ENCODE measurements around the gene COL21A1.

Gene COL21A1

DNA sequence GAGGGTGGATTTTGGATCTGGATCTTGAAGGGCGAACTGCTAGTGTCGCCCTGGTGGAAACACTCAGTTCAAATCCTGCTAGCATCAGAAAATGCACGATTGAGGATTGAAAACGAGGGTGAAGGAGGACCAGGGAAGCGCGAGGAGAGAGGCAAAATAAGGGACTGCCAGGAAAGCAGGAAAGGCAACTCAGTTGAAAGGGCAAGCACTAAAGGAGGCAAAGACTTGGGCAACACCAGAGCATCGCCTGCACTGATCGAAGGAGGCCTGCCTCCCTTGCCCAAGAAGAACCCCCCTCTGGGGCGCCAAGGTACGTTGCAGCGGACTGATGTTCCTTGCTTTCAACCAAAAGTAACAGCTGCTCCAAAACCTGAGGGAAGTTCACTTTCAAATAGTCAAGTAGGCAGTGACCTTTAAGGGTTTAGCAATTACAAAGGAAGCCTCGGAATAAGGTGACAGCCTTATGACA is 308 bp upstream of the COL21A1 start:
- no peak for DNase-seq (ENCODE audit: low read depth, low spot score)
- no peak overlapping the region for H3K4me3 ChIP-seq (ENCODE audit: low read length)

GRCh38 chr6:56246541-56246880 is 869 bp downstream of the COL21A1 start:
- no peak for DNase-seq (ENCODE audit: low read depth, low spot score)
- H3K4me3 ChIP-seq (ENCODE audit: low read length): no peak overlapping the region

- no peak for DNase-seq (ENCODE audit: low read depth, low spot score)
- H3K4me3 ChIP-seq (ENCODE audit: low read length): no peak overlapping the region
These were observed 1.5 kb downstream of the COL21A1 start for GRCh38 chr6:56245903-56246351.

GRCh38 chr6:56244528-56245253 is 2.7 kb downstream of the COL21A1 start:
- H3K4me3 ChIP-seq (ENCODE audit: low read length): no peak overlapping the region
- DNase-seq (ENCODE audit: low read depth, low spot score): no peak

GRCh38 chr6:56244089-56244488 is 3.3 kb downstream of the COL21A1 start:
- DNase-seq (ENCODE audit: low read depth, low spot score): no peak
- H3K4me3 ChIP-seq (ENCODE audit: low read length): no peak overlapping the region

- DNase-seq (ENCODE audit: low read depth, low spot score): no peak
- no peak overlapping the region for H3K4me3 ChIP-seq (ENCODE audit: low read length)
These were observed 3.8 kb downstream of the COL21A1 start for GRCh38 chr6:56243518-56244070.

- H3K4me3 ChIP-seq (ENCODE audit: low read length): no peak overlapping the region
- DNase-seq (ENCODE audit: low read depth, low spot score): no peak
These were observed 5.0 kb downstream of the COL21A1 start for GRCh38 chr6:56242346-56242745.

DNA sequence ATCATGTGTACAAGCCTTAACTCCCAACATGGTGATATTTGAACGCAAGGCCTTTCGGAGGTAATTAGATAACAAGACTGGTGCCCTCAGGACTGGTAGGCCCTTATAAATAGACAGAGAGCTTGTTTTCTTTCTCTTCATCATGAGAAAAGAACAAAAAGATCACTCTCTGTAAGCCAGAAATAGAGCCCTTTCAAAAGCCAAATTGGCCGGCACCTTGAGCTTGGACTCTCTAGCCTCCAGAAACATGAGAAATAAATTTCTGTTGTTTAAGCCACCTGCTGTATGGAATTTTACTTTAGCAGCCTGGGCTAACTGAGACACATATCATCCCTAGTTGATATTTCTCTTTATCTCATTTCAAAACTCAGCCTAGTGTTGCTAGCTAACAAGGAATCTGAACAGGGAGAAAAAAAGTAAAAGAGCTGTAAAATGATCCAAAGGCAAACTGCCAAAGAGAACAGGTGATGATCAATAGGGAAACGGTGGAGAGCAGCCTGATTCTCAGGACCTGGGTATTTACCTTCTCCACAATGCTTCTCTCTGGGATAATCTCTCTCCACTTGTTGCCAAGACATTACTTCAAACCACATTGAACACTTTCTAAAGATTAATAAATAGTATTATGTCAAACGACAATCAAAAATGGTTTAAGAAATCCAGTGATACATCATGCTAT is 6.1 kb downstream of the COL21A1 start:
- no peak for DNase-seq (ENCODE audit: low read depth, low spot score)
- no peak overlapping the region for H3K4me3 ChIP-seq (ENCODE audit: low read length)

DNA sequence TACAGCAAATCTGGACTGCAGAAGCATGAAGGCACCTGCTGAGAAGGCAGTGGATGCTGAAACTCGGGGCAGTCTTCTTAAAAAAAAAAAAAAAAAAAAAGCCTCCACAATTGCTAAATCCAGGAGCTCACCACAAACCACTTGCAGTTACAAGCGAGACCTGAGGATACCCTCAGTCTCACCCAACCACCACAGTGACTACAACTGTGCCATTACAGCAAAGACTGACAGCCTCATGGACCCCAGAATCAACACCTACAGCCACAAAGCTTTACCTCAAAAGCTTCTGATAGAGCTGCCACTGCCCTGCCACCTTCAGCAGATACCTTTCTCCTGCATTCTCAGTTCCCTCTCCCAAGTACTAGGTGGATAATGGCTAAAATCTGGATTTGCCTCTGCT is 9.0 kb downstream of the COL21A1 start:
- DNase-seq (ENCODE audit: low read depth, low spot score): no peak
- no peak overlapping the region for H3K4me3 ChIP-seq (ENCODE audit: low read length)

GRCh38 chr6:56235245-56235644 is 12.1 kb downstream of the COL21A1 start:
- no peak for DNase-seq (ENCODE audit: low read depth, low spot score)

DNA sequence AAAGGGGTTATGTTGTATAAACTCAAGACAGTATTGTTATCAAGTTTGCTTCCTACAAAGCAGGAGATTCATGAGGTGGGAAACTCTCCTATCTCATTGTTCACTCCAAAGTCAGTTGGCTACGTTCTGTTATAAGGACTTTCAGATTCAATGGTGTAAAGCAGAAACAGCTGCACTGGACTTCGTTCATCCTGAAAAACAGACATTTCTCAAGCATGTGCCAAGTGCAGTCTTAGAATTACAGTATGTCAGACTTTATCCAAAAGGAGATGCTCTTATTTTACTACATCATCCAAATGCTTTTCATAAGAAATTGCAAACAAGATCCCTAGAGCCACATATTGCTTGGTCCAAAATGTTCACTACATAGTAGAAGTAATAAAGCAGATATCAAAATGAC is 14.9 kb downstream of the COL21A1 start:
- H3K4me3 ChIP-seq (ENCODE audit: low read length): no peak overlapping the region
- no peak for DNase-seq (ENCODE audit: low read depth, low spot score)

More at GRCh38 chr6:56235245-56235644, 12.1 kb downstream of the COL21A1 start:
- no peak overlapping the region for H3K4me3 ChIP-seq (ENCODE audit: low read length)

GRCh38 chr6:56231827-56232226 is 15.6 kb downstream of the COL21A1 start:
- no peak overlapping the region for H3K4me3 ChIP-seq (ENCODE audit: low read length)
- DNase-seq (ENCODE audit: low read depth, low spot score): no peak

DNA sequence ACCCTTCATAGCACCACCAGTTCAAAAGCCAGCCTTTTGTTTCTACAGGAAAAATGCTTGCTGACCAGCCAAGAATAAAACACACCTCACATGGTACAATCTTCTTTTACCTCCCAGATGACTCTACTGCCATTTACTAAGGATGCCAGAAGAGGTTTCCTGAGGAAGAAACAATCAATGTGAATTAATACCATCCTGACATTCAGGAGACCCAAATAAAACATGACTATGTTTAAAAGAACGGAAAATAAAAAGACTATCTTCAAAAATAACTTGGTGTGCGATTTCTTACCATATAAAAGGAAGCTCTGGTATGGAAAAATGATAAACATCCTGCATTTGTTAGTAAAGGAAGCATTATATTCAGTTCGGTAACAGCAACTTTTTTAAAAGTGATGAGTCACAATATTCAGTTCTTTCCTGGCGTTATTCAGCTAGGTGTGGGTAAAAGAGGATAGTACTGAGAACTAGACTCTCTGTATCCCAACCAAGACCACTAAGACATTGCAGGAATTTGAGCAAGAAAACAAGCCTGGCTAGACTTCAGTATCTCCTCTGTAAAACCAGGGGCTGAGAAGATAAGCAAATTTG is 16.3 kb downstream of the COL21A1 start:
- H3K4me3 ChIP-seq (ENCODE audit: low read length): no peak overlapping the region
- no peak for DNase-seq (ENCODE audit: low read depth, low spot score)

- DNase-seq (ENCODE audit: low read depth, low spot score): no peak
- no peak overlapping the region for H3K4me3 ChIP-seq (ENCODE audit: low read length)
These were observed 20.1 kb downstream of the COL21A1 start for GRCh38 chr6:56227071-56227879.

- DNase-seq (ENCODE audit: low read depth, low spot score): no peak
- no peak overlapping the region for H3K4me3 ChIP-seq (ENCODE audit: low read length)
These were observed 23.4 kb downstream of the COL21A1 start for GRCh38 chr6:56223995-56224394.

DNA sequence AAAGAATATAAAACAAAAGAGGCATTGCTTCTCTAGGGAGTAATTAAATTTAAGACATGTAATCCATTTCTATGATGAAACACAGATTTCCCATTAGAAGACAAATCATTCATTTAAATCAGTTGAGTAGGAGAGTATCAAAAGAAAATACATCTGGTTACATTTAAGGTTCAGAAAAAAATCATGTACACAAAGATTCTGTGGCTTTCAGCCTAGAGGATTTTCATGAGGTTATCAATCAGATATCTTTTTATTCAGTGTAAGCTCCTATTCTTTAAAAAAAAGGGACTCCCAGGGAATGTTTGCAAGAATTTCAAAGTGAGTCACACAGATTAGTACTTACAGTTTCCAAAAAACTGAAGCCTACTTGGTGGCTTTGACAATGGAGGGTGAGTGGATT is 24.9 kb downstream of the COL21A1 start:
- no peak for DNase-seq (ENCODE audit: low read depth, low spot score)
- no peak overlapping the region for H3K4me3 ChIP-seq (ENCODE audit: low read length)

DNA sequence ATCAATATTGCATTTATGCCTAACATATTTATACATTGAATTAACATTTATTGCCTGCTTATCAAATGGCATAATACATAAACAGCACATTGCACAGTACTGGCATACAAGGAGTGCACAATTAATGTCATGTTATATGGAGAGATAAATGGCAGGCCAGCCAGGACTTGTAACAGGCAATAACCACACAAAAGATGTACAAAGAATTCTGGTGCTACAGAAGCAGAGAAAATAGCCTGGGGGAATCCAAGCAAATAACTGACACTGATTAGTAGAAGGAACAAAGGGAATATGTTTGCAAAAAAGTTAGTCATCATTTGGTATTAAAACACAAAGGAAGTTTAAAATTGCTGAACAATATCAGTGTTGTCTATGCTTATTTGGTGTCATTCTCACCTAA is 27.3 kb downstream of the COL21A1 start:
- DNase-seq (ENCODE audit: low read depth, low spot score): no peak
- H3K4me3 ChIP-seq (ENCODE audit: low read length): no peak overlapping the region

- DNase-seq (ENCODE audit: low read depth, low spot score): no peak
- H3K4me3 ChIP-seq (ENCODE audit: low read length): no peak overlapping the region
These were observed 32.7 kb downstream of the COL21A1 start for GRCh38 chr6:56214703-56215101.

DNA sequence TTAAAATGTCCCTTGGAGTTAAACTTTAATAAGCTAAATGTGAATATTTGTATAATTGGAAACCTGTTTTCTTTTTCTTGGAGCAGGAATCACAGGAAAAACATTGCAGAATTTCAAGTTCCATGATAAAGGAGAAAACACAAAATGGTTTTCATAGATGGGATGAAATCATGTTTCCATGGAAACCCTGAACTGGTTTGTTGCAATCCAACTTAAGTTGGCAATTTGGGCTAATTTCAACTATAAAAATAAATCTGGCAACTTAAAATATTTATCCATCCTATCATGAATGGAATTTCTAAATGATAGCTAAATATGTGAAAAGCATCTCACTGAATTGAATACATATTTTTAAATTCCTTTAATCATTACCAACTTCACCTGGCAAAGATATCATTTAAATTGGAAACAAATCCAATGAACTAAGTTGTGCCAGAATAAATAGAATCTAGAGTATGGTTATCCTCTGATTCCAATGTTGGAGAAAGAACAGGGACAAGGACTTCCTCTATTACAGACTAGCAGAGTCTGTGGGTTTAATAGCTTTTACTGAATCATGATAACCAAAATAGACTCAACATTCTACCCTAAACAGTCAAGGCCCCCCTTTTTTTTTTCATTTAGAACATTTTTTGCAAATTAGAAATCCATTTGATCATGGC is 33.2 kb downstream of the COL21A1 start:
- no peak for DNase-seq (ENCODE audit: low read depth, low spot score)
- no peak overlapping the region for H3K4me3 ChIP-seq (ENCODE audit: low read length)

Data from Jurkat, Clone E6-1 (cell line).